ENCODE data around the gene DRD5. TPM values are rescaled to one million over a fixed set of nuclear protein-coding genes. Genes with fewer than 3 reads are reported as not detected.

The DRD5 gene
- total and polyA plus RNA-seq, 9 of the 15 experiments (the other 6 are each of a cell fraction or from before 2014, with no cell fraction given): not detected

DNA sequence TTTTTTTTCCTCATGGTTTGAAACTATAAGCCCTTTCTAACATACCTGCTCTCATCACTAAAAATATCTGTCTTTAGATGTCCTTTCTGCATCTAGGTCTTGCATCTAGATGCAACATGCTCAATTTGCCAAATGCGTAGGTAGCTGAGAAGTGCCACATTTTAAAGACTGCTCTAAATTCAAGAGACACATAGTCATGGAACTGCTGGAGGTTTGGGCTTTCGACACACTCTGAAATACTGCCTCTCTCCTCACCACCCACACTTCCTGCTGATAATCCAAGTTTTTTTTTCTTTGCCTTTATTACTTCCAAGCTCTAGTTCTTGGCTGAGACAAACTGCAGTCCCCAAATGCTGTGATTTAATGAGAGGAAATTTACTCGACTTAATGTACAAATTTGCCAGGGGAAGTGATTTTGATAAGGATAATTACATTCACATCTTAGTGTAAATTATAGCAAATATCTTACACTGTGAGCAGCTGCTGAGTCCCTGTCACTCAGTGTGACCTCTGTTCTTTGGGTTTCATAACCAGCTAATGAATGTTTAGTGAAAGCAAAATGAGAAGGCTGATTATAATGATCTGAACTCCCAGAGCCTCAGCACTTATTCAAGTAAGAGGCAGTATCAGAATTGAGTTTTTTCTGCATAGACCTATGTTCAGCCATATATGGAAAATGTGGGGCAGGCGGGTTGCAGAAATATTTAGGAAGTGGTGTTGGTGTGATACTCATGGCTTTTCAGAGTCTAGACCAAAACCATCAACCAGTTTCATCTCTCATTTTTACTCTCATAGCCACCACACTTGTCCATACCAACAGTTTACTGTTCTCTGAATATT lies 31.3 kb downstream of the DRD5 start (continued):
- TF ChIP-seq, protein P1, sequence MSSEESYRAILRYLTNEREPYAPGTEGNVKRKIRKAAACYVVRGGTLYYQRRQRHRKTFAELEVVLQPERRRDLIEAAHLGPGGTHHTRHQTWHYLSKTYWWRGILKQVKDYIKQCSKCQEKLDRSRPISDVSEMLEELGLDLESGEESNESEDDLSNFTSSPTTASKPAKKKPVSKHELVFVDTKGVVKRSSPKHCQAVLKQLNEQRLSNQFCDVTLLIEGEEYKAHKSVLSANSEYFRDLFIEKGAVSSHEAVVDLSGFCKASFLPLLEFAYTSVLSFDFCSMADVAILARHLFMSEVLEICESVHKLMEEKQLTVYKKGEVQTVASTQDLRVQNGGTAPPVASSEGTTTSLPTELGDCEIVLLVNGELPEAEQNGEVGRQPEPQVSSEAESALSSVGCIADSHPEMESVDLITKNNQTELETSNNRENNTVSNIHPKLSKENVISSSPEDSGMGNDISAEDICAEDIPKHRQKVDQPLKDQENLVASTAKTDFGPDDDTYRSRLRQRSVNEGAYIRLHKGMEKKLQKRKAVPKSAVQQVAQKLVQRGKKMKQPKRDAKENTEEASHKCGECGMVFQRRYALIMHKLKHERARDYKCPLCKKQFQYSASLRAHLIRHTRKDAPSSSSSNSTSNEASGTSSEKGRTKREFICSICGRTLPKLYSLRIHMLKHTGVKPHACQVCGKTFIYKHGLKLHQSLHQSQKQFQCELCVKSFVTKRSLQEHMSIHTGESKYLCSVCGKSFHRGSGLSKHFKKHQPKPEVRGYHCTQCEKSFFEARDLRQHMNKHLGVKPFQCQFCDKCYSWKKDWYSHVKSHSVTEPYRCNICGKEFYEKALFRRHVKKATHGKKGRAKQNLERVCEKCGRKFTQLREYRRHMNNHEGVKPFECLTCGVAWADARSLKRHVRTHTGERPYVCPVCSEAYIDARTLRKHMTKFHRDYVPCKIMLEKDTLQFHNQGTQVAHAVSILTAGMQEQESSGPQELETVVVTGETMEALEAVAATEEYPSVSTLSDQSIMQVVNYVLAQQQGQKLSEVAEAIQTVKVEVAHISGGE (CRISPR knock-in tag; IDR thresholded peaks at IDR 0.05): no peak

DNA sequence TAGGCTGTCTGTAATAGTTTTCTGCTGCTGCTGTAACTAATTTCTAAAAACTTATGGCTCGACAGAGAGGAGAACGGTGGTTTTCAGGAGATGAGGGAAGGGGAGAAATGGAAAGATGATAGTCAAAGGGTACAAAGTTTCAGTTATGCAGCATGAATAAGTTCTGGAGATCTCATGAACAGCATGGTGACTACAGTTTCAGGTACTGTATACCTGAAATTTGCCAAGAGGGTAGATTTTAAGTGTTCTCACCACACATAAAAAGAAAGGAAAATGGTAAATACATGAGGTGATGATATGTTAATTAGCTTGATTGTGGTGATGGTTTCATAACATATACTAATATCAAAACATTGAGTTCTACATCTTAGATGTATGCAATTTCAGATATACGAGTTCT lies 34.9 kb downstream of the DRD5 start:
- no peak overlapping the region for H3K4me3 ChIP-seq
- DNase-seq (ENCODE audit: extremely low read depth in 1 of 4, low spot score in 3 of 4) (no peak), FAIRE-seq (no peak), ATAC-seq (no peak)
- H3K4me2 ChIP-seq (ENCODE audit: insufficient read depth, low read length): no peak overlapping the region
- BruUV-seq (replicated peaks): no TSS peak
- H3K79me2 ChIP-seq (ENCODE audit: control insufficient read depth, insufficient read depth, low read length): no peaks in the 10 kb centered on the region
- intact Hi-C loops (cut with micrococcal nuclease) (no loop called here), in situ Hi-C loops (cut with MboI) (no loop called here)
- H3K4me1 ChIP-seq (replicated peaks in 1 of 2; ENCODE audit: control insufficient read depth in 2 of 2, insufficient read depth in 2 of 2, low read length in 2 of 2): no peaks in the 10 kb centered on the region
- WGBS (ENCODE audit: insufficient coverage, low coverage, missing lambda C conversion rate): 0% methylated on average over 3 of the region's 3 CpGs
- H2AFZ ChIP-seq (ENCODE audit: low read depth, low read length): no peak overlapping the region
- CTCF ChIA-PET (ENCODE audit: low intra/inter-chr PET ratio): no interaction called here
- H3K9me1 ChIP-seq (ENCODE audit: control insufficient read depth, insufficient read depth, low read length): peaks cover 3% of the 10 kb centered on the region
- H3K27me3 ChIP-seq (ENCODE audit: control insufficient read depth in 2 of 2, insufficient read depth in 2 of 2, low read length in 2 of 2): no peaks in the 10 kb centered on the region
- POLR2A ChIA-PET: no interaction called here
- no peaks in the 10 kb centered on the region for H4K20me1 ChIP-seq (replicated peaks; ENCODE audit: control insufficient read depth, insufficient read depth, low read length)
- H3K36me3 ChIP-seq (ENCODE audit: control insufficient read depth, insufficient read depth, low read length): no peaks in the 10 kb centered on the region
- H3K9me3 ChIP-seq (replicated peaks; ENCODE audit: control insufficient read depth, insufficient read depth, low read depth, low read length): no peaks in the 10 kb centered on the region
- H3K9ac ChIP-seq (ENCODE audit: insufficient read depth in 1 of 2, low read depth in 2 of 2, low read length in 2 of 2): no peak overlapping the region
- no peak overlapping the region for H3K27ac ChIP-seq (ENCODE audit: extremely low read depth, low read depth, low read length)
- TF ChIP-seq, protein P2, sequence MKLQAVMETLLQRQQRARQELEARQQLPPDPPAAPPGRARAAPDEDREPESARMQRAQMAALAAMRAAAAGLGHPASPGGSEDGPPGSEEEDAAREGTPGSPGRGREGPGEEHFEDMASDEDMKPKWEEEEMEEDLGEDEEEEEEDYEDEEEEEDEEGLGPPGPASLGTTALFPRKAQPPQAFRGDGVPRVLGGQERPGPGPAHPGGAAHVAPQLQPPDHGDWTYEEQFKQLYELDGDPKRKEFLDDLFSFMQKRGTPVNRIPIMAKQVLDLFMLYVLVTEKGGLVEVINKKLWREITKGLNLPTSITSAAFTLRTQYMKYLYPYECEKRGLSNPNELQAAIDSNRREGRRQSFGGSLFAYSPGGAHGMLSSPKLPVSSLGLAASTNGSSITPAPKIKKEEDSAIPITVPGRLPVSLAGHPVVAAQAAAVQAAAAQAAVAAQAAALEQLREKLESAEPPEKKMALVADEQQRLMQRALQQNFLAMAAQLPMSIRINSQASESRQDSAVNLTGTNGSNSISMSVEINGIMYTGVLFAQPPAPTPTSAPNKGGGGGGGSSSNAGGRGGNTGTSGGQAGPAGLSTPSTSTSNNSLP (IDR thresholded peaks at IDR 0.05; ENCODE audit: borderline replicate concordance, low read depth, low read length): no peak
- no peak for TF ChIP-seq TAF9B (IDR thresholded peaks at IDR 0.05; ENCODE audit: partially characterized antibody)
- no peak for TF ChIP-seq MYNN (IDR thresholded peaks at IDR 0.05)
- no peak for TF ChIP-seq MYNN (CRISPR knock-in tag; IDR thresholded peaks at IDR 0.05)
- TF ChIP-seq SMAD1 (IDR thresholded peaks at IDR 0.05; ENCODE audit: low read depth, low read length, partially characterized antibody): no peak
- TF ChIP-seq, protein P3, sequence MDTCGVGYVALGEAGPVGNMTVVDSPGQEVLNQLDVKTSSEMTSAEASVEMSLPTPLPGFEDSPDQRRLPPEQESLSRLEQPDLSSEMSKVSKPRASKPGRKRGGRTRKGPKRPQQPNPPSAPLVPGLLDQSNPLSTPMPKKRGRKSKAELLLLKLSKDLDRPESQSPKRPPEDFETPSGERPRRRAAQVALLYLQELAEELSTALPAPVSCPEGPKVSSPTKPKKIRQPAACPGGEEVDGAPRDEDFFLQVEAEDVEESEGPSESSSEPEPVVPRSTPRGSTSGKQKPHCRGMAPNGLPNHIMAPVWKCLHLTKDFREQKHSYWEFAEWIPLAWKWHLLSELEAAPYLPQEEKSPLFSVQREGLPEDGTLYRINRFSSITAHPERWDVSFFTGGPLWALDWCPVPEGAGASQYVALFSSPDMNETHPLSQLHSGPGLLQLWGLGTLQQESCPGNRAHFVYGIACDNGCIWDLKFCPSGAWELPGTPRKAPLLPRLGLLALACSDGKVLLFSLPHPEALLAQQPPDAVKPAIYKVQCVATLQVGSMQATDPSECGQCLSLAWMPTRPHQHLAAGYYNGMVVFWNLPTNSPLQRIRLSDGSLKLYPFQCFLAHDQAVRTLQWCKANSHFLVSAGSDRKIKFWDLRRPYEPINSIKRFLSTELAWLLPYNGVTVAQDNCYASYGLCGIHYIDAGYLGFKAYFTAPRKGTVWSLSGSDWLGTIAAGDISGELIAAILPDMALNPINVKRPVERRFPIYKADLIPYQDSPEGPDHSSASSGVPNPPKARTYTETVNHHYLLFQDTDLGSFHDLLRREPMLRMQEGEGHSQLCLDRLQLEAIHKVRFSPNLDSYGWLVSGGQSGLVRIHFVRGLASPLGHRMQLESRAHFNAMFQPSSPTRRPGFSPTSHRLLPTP (IDR thresholded peaks at IDR 0.05; ENCODE audit: borderline replicate concordance, extremely low read depth, insufficient read length): no peak
- TF ChIP-seq NELFE (IDR thresholded peaks at IDR 0.05; ENCODE audit: insufficient read depth, insufficient read length): no peak
- TF ChIP-seq U2AF2 (optimal IDR thresholded peaks at IDR 0.05; ENCODE audit: low read depth, low read length): no peak
